Smooth muscle cell (in vitro differentiated cells): ENCODE data around the gene KCNQ2. TPM values are rescaled to one million over a fixed set of nuclear protein-coding genes. Genes with fewer than 3 reads are reported as not detected.

Experiments
- DNase-seq: peaks from one replicate; lab custom pipeline; 2025; ENCODE audit not compliant: unreplicated experiment; lab: John Stamatoyannopoulos, UW
- H2AFZ ChIP-seq: fragments of 200-600 bp; sonication (generic); 2 replicates; pipeline ENCODE4 v1.6.0; 2016; ENCODE audit warnings: antibody characterized with exemption, low read depth, mild to moderate bottlenecking
- H3F3A ChIP-seq: fragments of 200-600 bp; sonication (generic); 2 replicates; pipeline ENCODE4 v1.6.0; 2017; ENCODE audit warnings: antibody characterized with exemption, low read depth
- H3K27ac ChIP-seq: fragments of 200-600 bp; sonication (generic); 2 replicates; pipeline ENCODE4 v1.5.1; 2016; ENCODE audit warnings: low read depth, mild to moderate bottlenecking
- H3K27me3 ChIP-seq: fragments of 200-600 bp; sonication (generic); 2 replicates; pipeline ENCODE4 v1.6.1; 2016; ENCODE audit warnings: low read depth, mild to moderate bottlenecking
- H3K36me3 ChIP-seq: fragments of 200-600 bp; sonication (generic); 2 replicates; pipeline ENCODE4 v1.5.1; 2016; ENCODE audit warnings: low read depth
- H3K4me1 ChIP-seq: fragments of 200-600 bp; sonication (generic); 2 replicates; pipeline ENCODE4 v1.5.1; 2016; ENCODE audit warnings: low read depth
- H3K4me2 ChIP-seq: fragments of 200-600 bp; sonication (generic); 2 replicates; pipeline ENCODE4 v1.6.0; 2016; ENCODE audit warnings: mild to moderate bottlenecking
- H3K4me3 ChIP-seq: fragments of 200-600 bp; sonication (generic); 2 replicates; pipeline ENCODE4 v1.5.1; 2016; ENCODE audit warnings: mild to moderate bottlenecking
- H3K79me2 ChIP-seq: fragments of 200-600 bp; sonication (generic); 2 replicates; pipeline ENCODE4 v1.6.0; 2016; ENCODE audit warnings: low read depth, mild to moderate bottlenecking
- H3K9ac ChIP-seq: fragments of 200-600 bp; sonication (generic); 2 replicates; pipeline ENCODE4 v1.6.0; 2016; ENCODE audit warnings: low read depth
- H3K9me3 ChIP-seq: fragments of 200-600 bp; sonication (generic); replicated peaks from 2 replicates; pipeline ENCODE4 v1.5.1; 2016; ENCODE audit warnings: low read depth
- H4K20me1 ChIP-seq: fragments of 200-600 bp; sonication (generic); 2 replicates; pipeline ENCODE4 v1.6.0; 2016; ENCODE audit warnings: low read depth
- WGBS: methylation state at CpG from one replicate; pipeline ENCODE4 v1.1.7; 2016; ENCODE audit warnings: low lambda C conversion rate; 5-methylcytosine and 5-hydroxymethylcytosine counted together
- polyA plus RNA-seq: library from polyadenylated mRNA; unstranded; fragments of >200 nt; fragmentation: Nextera tagmentation; extraction: Ambion mirVana; gene quantifications from 2 replicates; pipeline ENCODE4 v1.2.1, GENCODE V29; 2016
- total RNA-seq: library from RNA; depleted of rRNA; stranded (reverse); fragments of >200 nt; gene quantifications from 2 replicates; pipeline ENCODE4 v1.2.3, GENCODE V29; 2014
- TF ChIP-seq, protein P1 (sequence below): fragments of 200-600 bp; sonication (generic); IDR thresholded peaks from 2 replicates; pipeline ENCODE4 v1.5.1; 2017; ENCODE audit warnings: borderline replicate concordance, mild to moderate bottlenecking, antibody characterized with exemption; ENCODE audit not compliant: insufficient read depth, poor library complexity, severe bottlenecking

KCNQ2 gene
- total and polyA plus RNA-seq, 2 experiments from 2014 or later, result 5.1 to 5.7 TPM

DNA sequence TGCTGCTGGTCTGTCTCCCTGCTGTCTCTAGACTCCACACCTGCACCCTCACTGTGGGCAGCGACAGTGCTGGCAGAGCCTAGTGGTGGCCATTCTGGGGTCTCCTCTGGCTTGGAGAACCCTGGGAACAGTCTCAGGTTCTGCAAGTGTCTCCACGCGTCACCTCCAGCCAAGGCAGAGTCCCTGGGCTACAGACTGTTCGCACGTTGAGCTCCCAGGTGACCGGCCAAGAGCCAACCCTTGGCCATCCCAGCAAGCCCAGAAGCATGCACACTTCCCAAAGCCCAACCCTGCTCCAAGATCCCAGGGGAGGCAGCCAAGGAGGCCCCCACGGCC is 21.6 kb upstream of the KCNQ2 start:
- H3K9ac ChIP-seq, result no peak overlapping the region
- H3K79me2 ChIP-seq, result no peaks in the 10 kb centered on the region
- no peaks in the 10 kb centered on the region for H3K36me3 ChIP-seq
- TF ChIP-seq, protein P1, sequence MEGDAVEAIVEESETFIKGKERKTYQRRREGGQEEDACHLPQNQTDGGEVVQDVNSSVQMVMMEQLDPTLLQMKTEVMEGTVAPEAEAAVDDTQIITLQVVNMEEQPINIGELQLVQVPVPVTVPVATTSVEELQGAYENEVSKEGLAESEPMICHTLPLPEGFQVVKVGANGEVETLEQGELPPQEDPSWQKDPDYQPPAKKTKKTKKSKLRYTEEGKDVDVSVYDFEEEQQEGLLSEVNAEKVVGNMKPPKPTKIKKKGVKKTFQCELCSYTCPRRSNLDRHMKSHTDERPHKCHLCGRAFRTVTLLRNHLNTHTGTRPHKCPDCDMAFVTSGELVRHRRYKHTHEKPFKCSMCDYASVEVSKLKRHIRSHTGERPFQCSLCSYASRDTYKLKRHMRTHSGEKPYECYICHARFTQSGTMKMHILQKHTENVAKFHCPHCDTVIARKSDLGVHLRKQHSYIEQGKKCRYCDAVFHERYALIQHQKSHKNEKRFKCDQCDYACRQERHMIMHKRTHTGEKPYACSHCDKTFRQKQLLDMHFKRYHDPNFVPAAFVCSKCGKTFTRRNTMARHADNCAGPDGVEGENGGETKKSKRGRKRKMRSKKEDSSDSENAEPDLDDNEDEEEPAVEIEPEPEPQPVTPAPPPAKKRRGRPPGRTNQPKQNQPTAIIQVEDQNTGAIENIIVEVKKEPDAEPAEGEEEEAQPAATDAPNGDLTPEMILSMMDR, result no peak
- H4K20me1 ChIP-seq, result no peaks in the 10 kb centered on the region
- no peaks in the 10 kb centered on the region for H3K9me3 ChIP-seq
- peaks cover 16% of the 10 kb centered on the region for H3K27me3 ChIP-seq
- DNase-seq, result no peak
- WGBS, result 94% methylated on average over 7 of the region's 7 CpGs
- no peak overlapping the region for H2AFZ ChIP-seq
- H3K27ac ChIP-seq, result no peak overlapping the region
- H3K4me2 ChIP-seq, result no peak overlapping the region
- H3K4me1 ChIP-seq, result peaks cover 3% of the 10 kb centered on the region
- no peak overlapping the region for H3K4me3 ChIP-seq
- H3F3A ChIP-seq, result no peaks in the 10 kb centered on the region

GRCh38 chr20:63493563-63494020 is 21.1 kb upstream of the KCNQ2 start:
- 91% methylated on average over 9 of the region's 13 CpGs for WGBS

DNA sequence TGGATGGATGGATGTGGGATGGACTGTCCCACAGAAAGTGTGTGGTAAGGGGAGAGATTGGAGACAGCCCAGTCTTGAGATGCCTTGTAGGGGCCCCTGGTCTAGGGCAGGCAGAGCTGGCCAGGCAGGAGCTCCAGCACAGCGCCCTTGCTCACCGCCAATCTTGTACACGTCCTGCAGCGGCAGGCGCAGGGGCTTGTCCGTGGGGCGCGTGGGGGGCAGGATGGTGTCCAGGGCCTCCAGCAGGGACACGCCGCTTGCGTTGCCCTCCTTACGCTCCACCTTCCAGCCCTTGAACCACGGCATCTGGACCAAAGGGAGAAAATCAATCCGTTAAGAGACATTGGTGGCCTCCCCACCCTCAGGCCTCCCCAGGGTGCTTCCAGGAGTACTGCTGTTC is 20.5 kb upstream of the KCNQ2 start:
- no peaks in the 10 kb centered on the region for H3F3A ChIP-seq
- H3K4me2 ChIP-seq, result no peak overlapping the region
- no peak overlapping the region for H3K4me3 ChIP-seq
- TF ChIP-seq, protein P1, result no peak
- H3K27ac ChIP-seq, result no peak overlapping the region
- 96% methylated on average over 12 of the region's 14 CpGs for WGBS
- no peak for DNase-seq
- H4K20me1 ChIP-seq, result no peaks in the 10 kb centered on the region
- no peaks in the 10 kb centered on the region for H3K4me1 ChIP-seq
- peaks cover 18% of the 10 kb centered on the region for H3K27me3 ChIP-seq
- no peaks in the 10 kb centered on the region for H3K9me3 ChIP-seq
- no peak overlapping the region for H3K9ac ChIP-seq
- H3K36me3 ChIP-seq, result no peaks in the 10 kb centered on the region
- no peak overlapping the region for H2AFZ ChIP-seq
- no peaks in the 10 kb centered on the region for H3K79me2 ChIP-seq

More at GRCh38 chr20:63493563-63494020, 21.1 kb upstream of the KCNQ2 start:
- Histone ChIP-seq H2AFZ (no peak overlapping the region), H3K4me1 (peaks cover 3% of the 10 kb centered on the region), H3K79me2 (no peaks in the 10 kb centered on the region), H3K9me3 (no peaks in the 10 kb centered on the region), H3K4me2 (no peak overlapping the region), H3K27ac (no peak overlapping the region), H3K36me3 (no peaks in the 10 kb centered on the region), H3K9ac (no peak overlapping the region), H3F3A (no peaks in the 10 kb centered on the region), H4K20me1 (no peaks in the 10 kb centered on the region), H3K27me3 (peaks cover 18% of the 10 kb centered on the region), H3K4me3 (no peak overlapping the region)
- DNase-seq, result no peak
- TF ChIP-seq, protein P1, result no peak

DNA sequence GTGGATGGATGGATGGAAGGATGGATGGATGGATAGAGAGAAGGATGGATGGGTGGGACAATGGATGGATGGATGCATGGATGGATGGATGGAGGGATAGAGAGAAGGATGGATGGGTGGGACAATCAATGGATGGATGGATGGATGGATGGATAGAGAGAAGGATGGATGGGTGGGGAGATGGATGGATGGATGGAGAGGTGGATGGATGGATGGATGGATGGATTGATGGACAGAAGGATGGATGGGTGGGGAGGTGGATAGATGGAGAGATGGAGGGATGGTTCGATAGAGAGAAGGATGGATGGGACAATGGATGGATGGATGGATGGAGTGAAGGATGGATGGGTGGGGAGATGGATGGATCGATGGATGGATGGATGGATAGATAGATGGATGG is 20.1 kb upstream of the KCNQ2 start:
- no peak for DNase-seq
- Histone ChIP-seq H3K9ac (no peak overlapping the region), H2AFZ (no peak overlapping the region), H3K4me1 (no peaks in the 10 kb centered on the region), H3K36me3 (no peaks in the 10 kb centered on the region), H3K4me3 (no peak overlapping the region), H4K20me1 (no peaks in the 10 kb centered on the region), H3K27me3 (peaks cover 19% of the 10 kb centered on the region), H3F3A (no peaks in the 10 kb centered on the region), H3K9me3 (no peaks in the 10 kb centered on the region), H3K79me2 (no peaks in the 10 kb centered on the region), H3K27ac (no peak overlapping the region), H3K4me2 (no peak overlapping the region)
- TF ChIP-seq, protein P1, result no peak
- 100% methylated on average over 2 of the region's 2 CpGs for WGBS
